Body of pancreas (tissue), 4 donors: Measurements from ENCODE around the gene PMM2.

Experiments
- POLR2A ChIP-seq, 3 donors: fragments of 450-650 bp; IDR thresholded peaks; one replicate each; pipeline ENCODE4 v1.6.1; 2016; ENCODE audit warnings: antibody characterized with exemption in 3 of 3, mild to moderate bottlenecking in 2 of 3
- TF ChIP-seq, protein P1 (sequence below), 7 experiments: fragments of 450-650 bp in 4 of 7; fragments of 200-600 bp in 3 of 7; sonication (generic) in 3 of 7; IDR thresholded peaks; one replicate each; pipeline ENCODE4 v1.5.1; 2016 to 2019; ENCODE audit warnings: antibody characterized with exemption in 7 of 7

DNA sequence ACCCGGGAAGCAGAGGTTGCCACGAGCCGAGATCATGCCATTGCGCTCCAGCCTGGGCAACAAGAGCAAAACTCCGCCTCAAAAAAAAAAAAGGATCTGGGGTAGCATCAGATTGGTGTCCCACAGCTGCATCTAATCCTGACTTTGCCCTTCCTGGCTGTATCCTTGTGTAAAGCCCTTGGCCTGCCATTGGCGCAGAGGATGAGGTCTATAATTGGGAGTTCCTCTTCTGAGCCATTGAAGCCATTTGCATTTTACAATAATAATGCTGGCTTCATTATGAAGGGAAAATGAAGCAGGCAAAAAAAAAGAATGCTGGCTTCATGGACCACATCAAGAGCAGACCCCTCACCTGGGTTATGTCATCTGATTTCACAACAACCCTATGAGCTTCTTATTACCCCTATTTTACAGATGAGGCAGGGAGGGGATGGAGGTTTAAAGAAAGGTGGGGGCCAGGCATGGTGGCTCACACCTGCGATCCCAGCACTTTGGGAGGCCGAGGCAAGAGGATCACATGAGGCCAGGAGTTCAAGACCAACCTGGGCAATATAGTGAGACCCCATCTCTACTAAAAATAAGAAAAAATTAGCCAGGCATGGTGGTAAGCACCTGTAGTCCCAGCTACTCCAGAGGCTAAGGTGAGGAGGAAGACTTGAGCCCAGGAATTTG is 83.3 kb downstream of the PMM2 start:
- TF ChIP-seq, protein P1, sequence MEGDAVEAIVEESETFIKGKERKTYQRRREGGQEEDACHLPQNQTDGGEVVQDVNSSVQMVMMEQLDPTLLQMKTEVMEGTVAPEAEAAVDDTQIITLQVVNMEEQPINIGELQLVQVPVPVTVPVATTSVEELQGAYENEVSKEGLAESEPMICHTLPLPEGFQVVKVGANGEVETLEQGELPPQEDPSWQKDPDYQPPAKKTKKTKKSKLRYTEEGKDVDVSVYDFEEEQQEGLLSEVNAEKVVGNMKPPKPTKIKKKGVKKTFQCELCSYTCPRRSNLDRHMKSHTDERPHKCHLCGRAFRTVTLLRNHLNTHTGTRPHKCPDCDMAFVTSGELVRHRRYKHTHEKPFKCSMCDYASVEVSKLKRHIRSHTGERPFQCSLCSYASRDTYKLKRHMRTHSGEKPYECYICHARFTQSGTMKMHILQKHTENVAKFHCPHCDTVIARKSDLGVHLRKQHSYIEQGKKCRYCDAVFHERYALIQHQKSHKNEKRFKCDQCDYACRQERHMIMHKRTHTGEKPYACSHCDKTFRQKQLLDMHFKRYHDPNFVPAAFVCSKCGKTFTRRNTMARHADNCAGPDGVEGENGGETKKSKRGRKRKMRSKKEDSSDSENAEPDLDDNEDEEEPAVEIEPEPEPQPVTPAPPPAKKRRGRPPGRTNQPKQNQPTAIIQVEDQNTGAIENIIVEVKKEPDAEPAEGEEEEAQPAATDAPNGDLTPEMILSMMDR (IDR thresholded peaks at IDR 0.05) = no peak
- no peak for TF ChIP-seq POLR2A (IDR thresholded peaks at IDR 0.05)
